GM19438 (cell line): ENCODE measurements around the gene PIP5K1C.
"Not testable (repeated sequence)": the region's sequence is repeated elsewhere in the genome, so short reads cannot be mapped to it uniquely, and the experiment has no call there.

Source experiments
- ATAC-seq: cut with Tn5 transposase; IDR thresholded peaks from one replicate; pipeline ENCODE4 v1.9.1; 2021; ENCODE audit warnings: low read depth; ENCODE audit not compliant: unreplicated experiment

PIP5K1C gene

GRCh38 chr19:3679581-3679980 lies 20.7 kb downstream of the PIP5K1C start:
- ATAC-seq = no peak

GRCh38 chr19:3679138-3679537 lies 21.1 kb downstream of the PIP5K1C start:
- no peak for ATAC-seq

GRCh38 chr19:3678188-3678587 lies 22.1 kb downstream of the PIP5K1C start:
- no peak for ATAC-seq

GRCh38 chr19:3674784-3675543 lies 25.3 kb downstream of the PIP5K1C start:
- no peak for ATAC-seq

GRCh38 chr19:3673506-3674439 lies 26.5 kb downstream of the PIP5K1C start:
- ATAC-seq = no peak

GRCh38 chr19:3672993-3673392 lies 27.3 kb downstream of the PIP5K1C start:
- ATAC-seq = no peak

GRCh38 chr19:3672575-3672948 lies 27.7 kb downstream of the PIP5K1C start:
- no peak for ATAC-seq

GRCh38 chr19:3671680-3672574 lies 28.3 kb downstream of the PIP5K1C start:
- no peak for ATAC-seq

- no peak for ATAC-seq
Measured at GRCh38 chr19:3670796-3671679, 29.2 kb downstream of the PIP5K1C start.

- ATAC-seq = no peak
Measured at GRCh38 chr19:3669947-3670795, 30.1 kb downstream of the PIP5K1C start.

GRCh38 chr19:3669082-3669946 lies 31.0 kb downstream of the PIP5K1C start:
- no peak for ATAC-seq

GRCh38 chr19:3668331-3669081 lies 31.8 kb downstream of the PIP5K1C start:
- no peak for ATAC-seq

GRCh38 chr19:3667766-3668165 lies 32.5 kb downstream of the PIP5K1C start:
- ATAC-seq = no peak

GRCh38 chr19:3667037-3667638 lies 33.1 kb downstream of the PIP5K1C start:
- ATAC-seq = no peak

- ATAC-seq = not testable (repeated sequence)
Measured at GRCh38 chr19:3666545-3666856, 33.8 kb downstream of the PIP5K1C start.

- ATAC-seq = peak; percentile 52
Measured at GRCh38 chr19:3665681-3666544, 34.4 kb downstream of the PIP5K1C start.
